UCSD-AML1 (cell line): ENCODE measurements around the gene ESYT3.
"Not testable (repeated sequence)": the region's sequence is repeated elsewhere in the genome, so short reads cannot be mapped to it uniquely, and the experiment has no call there.

Experiments
- DNase-seq: peaks from one replicate; lab custom pipeline; 2025; ENCODE audit not compliant: unreplicated experiment; lab: John Stamatoyannopoulos, UW

ESYT3 gene

GRCh38 chr3:138407236-138407907 lies 27.0 kb upstream of the ESYT3 start:
- DNase-seq, result no peak

DNA sequence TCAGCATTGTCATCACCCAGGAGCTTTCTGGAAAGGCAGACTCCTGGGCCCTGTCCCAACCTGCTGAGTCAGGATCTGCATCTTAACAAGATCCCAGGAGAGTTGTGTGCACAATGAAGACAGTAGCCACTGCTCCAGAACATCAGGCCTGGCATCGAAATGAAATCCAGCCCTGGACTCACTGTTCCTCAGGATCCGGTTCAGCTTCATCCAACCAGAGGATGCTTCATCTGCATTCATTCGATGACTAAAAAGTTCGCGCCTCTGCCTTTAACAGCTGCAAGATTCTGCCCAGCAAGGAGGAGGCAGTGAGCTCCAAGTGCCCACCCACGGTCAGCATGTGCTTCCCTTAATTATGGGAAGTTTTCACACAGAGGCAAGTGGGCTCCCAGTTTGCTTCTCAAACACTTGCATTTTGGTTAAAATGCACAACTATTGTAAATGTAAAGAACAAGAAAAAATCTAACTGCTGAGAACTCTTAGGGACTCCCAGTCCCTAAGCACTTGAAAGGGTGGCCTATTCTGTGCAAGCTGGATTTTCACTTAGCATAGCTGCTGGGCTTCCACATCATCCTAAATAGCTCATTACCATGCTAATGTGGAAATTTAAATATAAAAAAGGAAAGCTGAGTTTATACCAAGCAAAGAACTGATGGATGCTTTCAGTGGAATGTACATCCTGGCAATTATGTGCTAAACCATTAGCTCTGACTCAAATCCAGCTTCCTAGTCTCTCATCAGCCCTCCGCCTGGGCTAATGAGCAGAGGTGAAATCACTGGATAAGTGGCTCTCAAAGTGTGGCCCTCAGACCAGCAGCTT lies 25.5 kb upstream of the ESYT3 start:
- DNase-seq, result no peak

- DNase-seq, result no peak
These were observed 21.4 kb upstream of the ESYT3 start for GRCh38 chr3:138412821-138413551.

GRCh38 chr3:138416236-138416635 lies 18.2 kb upstream of the ESYT3 start:
- not testable (repeated sequence) for DNase-seq

DNA sequence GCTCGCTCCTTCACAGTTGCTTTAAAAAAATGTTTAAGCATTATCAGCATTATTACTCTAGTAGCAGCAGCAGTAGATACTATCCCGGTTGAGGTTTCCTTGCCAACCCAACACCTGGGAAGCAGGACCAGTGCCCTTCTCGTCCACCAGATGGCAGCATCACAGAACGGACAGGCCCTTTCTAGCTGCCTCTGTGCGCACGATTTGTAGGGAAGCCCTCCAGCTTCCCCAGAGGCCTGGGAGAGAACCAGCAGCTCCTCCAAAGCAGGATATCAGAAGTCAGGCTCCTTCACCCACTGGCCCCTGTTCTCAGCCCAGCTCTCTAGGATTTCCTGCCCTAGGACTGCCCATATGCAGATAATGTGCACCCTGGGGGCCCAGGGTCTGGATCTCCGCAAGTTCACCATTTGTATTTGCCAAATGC lies 16.8 kb upstream of the ESYT3 start:
- DNase-seq, result peak; percentile 53

DNA sequence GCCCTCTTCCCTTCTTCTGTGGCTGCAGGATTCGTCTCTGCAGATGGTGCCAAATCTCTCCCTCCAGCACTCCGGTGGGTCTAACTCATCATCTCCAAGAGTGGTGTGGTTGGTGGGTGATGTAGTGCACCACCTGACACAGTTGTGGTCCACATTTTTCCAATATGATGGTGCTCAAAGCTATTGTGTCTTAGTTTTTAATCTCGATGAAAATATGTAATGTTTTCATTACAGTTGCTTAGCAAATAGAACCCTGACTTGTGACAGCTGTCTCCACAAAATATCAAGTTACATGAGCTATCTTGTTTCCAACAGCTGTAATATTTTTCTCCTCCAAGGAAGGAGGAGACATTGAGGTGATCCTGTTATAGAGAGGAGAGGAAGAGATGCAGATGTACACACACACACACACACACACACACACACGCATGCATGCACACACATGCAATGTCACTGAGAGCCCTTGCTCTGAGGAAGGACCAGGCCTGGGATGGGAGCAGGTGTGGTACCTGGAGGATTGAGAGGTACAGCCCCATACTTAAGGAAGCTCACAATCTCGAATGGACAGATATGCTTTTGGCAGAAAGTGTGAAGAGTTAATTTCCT lies 15.7 kb upstream of the ESYT3 start:
- DNase-seq, result no peak

DNA sequence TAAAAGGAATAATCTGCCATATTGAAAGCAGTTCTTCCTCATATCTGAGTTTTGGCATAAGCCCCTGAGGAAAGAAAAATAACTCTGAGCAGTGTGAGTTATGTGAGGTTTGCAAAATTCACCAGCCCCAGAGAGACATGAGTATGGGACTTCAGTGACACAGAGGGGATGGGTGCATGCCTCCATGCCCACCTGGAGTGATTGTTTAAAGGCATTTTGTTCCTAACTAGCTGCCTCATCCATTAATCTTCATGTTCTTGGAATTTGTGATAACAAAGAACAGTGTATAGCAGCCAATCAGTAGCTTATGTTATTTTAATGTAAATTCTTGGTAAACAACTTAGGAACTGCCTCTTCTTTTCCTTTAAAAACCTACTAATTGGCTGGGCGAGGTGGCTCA lies 11.1 kb upstream of the ESYT3 start:
- no peak for DNase-seq

DNA sequence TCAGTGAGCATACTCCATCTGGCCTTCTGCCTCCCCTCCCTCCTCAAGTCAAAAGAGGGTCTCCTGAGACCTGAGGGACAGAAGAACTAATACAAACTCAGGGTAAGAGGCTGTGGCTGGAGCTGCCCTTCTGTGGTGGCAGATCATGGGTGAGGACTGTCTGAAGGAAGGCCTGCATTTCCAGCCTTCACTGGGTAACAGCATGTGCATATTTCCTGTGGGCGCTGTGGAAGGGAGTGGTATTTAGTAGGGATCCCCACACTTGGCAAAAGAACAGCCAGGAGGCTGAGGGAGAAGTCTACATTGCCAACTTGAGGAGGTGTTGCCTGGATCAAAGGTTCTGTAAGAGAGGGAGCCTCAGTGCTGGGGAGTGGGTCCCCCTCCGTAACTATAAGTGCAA lies 10.1 kb upstream of the ESYT3 start:
- DNase-seq, result no peak

- DNase-seq, result no peak
These were observed 8.2 kb upstream of the ESYT3 start for GRCh38 chr3:138426211-138426610.

- not testable (repeated sequence) for DNase-seq
These were observed 7.7 kb upstream of the ESYT3 start for GRCh38 chr3:138426754-138427153.

DNA sequence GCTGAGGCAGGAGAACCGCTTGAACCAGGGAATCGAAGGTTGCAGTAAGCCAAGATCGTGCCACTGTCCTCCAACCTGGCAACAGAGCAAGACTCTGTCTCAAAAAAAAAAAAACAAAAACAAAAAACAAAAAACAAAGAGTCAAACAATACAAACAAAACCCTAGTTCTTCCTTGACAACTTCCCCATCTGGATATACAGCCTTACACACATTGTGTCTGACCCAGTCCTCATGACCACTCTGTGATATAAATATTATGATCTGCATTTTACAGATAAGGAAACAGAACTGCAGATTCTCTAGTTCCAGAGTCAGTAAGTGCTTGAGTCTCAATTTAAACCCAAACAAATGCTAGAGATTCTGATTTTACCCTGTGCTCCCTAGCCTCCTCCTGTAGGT lies 4.8 kb upstream of the ESYT3 start:
- no peak for DNase-seq

- DNase-seq, result no peak
These were observed 1.7 kb upstream of the ESYT3 start for GRCh38 chr3:138432576-138433240.

DNA sequence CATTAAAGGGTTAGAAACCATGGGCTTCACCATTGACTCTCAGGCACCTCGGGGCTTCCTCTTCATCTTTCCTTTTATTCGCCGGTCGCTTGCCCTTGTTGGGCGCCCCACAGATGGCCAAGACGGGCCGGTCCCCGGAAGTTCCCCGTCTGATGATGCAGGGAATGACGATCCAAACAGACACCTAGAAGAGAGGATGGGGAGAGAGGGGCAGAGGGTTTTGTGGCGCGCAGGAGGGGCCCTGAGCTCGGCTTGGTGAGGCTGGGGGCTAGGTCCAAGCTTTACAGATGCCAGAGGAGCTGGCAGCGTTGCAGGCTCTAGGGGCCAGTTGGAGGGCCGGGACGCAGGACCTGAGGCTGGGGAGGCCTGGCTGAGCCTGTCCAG lies 532 bp upstream of the ESYT3 start:
- no peak for DNase-seq

- no peak for DNase-seq
These were observed 708 bp downstream of the ESYT3 start for GRCh38 chr3:138434875-138435772.

DNA sequence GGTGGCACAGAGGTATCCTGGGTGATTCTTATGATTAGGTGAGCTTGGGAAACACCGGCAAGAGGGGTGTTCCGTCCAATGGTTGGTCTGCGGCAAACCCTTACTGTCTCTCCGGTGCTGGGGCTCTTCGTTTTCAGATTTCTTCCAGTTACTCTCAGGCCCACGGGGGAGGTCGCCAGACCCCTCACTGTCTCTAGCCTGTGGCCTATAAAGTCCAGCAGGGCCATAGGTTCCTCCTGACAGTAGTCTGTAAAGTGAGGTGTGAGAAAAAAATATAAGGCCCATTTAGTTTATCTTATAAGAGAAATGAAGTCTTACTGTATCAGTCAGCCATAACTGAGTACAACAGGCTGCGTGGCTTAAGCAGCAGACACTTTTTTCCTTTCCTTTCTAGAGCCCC lies 1.4 kb downstream of the ESYT3 start:
- no peak for DNase-seq

GRCh38 chr3:138437281-138437680 lies 2.9 kb downstream of the ESYT3 start:
- no peak for DNase-seq

- no peak for DNase-seq
These were observed 4.5 kb downstream of the ESYT3 start for GRCh38 chr3:138438896-138439295.

DNA sequence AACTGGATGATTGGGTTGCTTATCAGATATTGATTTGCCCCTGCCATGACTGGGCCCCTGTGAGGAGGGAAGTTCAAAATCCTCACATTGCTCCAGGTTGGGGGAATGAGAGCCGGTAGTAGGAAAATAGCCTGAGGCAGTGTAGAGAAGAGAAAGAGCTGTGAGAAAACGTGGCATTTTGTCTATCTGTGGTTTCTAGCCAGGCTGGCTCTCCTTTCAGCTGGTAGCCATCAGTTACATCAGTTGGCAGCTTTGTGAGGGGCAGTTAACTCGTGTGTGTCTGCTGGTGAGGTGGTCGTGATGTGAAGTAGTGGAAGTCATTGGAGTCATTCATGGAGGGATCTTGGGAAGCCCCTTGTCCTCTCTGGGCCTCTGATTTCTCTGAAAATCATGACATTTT lies 5.2 kb downstream of the ESYT3 start:
- DNase-seq, result no peak

GRCh38 chr3:138440121-138440521 lies 5.7 kb downstream of the ESYT3 start:
- no peak for DNase-seq

GRCh38 chr3:138440596-138440995 lies 6.2 kb downstream of the ESYT3 start:
- no peak for DNase-seq
